LNCAP (cell line): ENCODE results near the gene PRSS50.

Experiments
- TF ChIP-seq, protein P1 (sequence below): fragments of 450-650 bp; IDR thresholded peaks from 2 replicates; pipeline ENCODE4 v1.5.1; 2017; ENCODE audit warnings: mild to moderate bottlenecking

PRSS50 gene

DNA sequence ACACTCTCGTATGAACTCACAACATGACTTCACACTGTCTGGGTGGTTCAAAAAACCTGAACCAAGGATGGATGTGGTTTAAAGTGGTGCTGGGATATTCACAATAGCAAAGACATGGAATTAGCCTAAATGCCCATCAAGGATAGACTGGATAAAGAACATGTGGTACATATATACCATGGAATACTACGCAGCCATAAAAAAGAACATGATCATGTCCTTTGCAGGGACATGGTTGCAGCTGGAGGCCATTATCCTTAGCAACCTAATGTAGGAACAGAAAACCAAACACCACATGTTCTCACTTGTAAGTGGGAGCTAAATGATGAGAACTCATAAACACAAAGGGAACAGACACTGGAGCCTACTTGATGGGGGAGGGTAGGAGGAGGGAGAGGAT, 3.3 kb upstream of the PRSS50 start:
- TF ChIP-seq, protein P1, sequence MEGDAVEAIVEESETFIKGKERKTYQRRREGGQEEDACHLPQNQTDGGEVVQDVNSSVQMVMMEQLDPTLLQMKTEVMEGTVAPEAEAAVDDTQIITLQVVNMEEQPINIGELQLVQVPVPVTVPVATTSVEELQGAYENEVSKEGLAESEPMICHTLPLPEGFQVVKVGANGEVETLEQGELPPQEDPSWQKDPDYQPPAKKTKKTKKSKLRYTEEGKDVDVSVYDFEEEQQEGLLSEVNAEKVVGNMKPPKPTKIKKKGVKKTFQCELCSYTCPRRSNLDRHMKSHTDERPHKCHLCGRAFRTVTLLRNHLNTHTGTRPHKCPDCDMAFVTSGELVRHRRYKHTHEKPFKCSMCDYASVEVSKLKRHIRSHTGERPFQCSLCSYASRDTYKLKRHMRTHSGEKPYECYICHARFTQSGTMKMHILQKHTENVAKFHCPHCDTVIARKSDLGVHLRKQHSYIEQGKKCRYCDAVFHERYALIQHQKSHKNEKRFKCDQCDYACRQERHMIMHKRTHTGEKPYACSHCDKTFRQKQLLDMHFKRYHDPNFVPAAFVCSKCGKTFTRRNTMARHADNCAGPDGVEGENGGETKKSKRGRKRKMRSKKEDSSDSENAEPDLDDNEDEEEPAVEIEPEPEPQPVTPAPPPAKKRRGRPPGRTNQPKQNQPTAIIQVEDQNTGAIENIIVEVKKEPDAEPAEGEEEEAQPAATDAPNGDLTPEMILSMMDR = no peak

DNA sequence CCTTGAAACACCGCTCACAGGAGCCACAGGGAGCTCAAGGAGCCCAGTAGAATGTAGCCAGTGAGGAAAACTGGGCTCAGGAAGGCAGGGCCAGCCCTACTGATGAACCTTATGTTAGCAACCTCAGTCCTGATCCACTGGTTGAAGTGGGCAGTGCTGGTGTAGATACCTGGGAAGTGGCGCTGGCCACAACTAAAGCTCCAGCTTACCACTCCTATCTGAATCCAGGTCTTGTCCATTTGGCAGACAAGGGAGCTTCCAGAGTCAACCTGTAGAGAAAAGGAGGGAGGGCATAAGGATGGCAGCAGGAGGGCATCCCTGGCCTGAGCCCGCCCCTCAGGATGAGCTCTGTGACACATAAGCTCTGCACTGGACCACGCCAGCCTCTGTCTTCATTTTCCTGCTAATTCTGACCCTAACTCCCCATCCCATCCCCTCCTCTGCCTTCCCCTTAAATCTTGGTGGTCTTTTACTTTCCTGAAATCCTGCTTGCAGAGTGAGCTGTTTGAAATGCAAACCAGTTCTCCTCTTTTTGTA, 2.1 kb upstream of the PRSS50 start:
- TF ChIP-seq, protein P1 = no peak

DNA sequence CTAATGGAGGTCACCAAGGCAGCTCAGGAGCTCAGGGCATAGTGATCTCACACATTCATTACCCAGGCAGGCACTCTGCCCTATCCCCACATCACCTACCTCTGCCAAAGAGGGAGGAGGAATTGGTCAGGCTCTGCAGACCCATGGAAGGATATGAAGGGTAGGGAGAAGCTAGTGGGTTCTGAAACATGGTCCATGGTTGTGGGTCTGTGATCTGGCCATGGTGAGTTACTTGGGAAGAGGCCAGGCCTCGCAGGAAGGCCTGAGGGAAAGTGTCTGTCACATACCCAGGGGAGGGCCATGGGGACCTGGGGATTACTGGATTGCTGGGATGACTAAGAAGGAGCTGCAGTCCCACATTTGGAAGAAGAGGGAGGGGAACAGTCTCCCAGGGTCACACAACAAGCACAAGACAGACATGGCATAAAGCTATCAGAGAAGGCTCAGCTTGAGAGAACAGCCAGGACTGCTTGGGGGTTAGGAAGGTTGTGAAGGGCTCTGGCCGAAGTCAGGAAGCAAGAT, 1.4 kb upstream of the PRSS50 start:
- TF ChIP-seq, protein P1 = no peak

DNA sequence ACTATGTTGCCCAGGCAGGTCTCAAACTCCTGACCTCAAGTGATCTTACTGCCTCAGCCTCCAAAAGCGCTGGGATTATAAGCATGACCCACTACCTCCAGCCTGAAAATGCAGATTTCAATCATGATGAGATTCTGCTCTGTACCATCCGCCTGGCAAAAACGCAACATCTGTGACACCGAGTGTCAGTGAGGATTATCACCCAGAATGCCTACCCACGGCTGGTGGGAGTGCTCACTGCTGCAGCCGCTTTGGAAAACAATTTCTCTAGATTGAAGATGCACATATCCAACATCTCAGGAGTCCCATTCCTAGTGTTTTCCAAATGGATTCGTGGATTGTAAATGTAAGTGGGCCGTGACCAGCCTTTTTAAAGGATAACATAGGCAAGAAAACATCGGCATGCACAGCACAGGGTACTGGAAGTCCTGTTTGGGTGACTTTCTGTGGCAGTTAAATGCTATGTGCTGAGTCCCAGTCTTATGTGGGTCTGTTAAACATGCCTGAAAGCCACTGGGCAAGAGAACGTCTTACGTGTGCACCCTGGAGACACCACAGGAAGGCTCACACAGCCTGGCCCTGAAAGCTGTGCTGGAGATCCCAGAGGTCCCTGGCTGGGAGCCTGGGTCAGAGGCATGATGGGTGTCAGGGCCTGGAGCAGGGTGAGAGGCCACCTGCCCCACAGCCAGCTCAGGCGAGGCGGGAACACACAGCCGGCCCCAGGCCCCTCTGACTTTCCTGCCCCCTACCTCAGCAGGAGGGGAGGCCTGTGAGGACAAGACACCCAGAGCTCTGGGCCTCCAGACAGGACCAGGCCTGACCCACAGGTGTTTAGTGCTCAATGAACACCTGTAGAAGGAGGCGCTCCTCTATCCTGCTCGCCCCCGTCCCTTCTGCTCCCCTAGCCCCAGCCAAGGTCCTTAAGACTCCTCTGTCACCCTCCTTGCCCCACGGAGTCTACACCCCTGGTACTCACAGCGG, 918 bp downstream of the PRSS50 start:
- TF ChIP-seq, protein P1 = no peak

DNA sequence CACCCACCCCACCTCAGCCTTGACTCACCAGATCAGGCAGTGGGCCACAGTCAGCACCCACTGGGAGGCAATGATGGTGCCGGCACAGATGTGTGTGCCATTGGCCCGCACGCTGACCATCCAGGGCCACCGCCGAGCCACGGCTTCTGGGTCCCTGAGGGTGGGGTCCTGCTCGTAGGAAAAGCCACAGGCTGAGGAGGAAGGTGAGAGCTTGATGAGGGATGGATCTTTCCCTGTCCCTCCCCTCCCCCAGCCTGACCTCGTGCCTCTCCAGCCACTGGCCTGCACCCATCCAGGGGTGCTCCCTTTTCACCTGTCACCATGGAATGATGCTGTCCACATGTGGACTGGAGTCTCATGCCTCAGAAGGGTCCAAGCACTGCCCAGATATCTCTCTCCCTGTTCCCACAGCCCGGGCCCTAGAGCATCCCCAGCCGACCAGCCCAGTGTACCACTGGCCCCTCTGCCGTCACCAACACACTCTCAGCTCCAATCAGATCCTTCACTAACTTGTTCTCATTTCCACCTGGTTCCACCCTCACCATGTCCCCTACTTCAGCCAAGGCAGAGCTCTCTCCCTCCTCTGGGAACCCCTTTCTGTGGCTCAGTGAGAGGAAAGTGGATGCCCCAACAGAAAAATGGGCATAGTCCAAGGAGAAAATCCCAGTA, 2.0 kb downstream of the PRSS50 start:
- TF ChIP-seq, protein P1 = no peak

DNA sequence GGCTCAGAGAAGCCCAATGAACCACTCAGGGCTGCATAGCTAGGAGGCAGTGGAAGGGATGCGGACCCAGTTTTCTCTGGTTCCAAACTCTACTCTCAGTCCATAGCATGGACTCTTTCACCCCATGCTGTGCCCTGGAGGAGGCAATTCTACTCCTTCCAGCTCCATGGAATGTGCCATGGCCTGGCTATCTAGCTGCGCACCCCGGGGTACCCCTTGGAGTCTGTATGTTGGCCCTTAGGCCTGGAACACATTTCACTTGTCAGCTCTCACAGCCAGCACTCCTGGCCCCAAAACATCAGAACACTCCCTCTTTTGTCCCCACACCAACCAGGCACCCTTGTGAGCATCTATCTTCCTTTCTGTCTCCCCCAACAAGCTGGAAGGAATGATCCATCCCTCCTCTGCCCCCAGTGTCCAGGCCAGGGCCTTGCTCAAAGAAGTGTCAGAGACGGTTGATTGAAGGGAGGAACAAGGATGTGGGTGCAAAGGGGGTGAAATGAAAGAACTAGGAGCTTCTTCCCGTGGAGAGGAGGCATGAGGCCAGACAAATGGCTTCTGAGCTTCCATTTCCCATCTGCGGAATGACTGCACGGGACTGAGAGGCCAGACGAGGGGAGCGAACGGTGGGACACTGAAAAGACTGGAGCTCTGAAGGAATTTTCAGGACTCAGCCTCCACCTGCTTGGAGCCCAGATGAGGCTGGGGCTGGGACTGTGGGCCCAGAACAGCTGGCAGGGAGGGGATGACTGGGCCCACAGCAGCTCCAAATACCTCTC, 2.8 kb downstream of the PRSS50 start:
- TF ChIP-seq, protein P1 = no peak
